ENCODE data around the gene GPC6. TPM values are rescaled to one million over a fixed set of nuclear protein-coding genes. Genes with fewer than 3 reads are reported as not detected.

GPC6 gene
- total RNA-seq, 1 donor from 2014 or later = not detected

- TF ChIP-seq CTCF (IDR thresholded peaks at IDR 0.05) = no peak
- ChIA-PET POLR2A (no interaction called here), CTCF (no interaction called here)
- Mint-ChIP-seq H3K36me3 (ENCODE audit: low read depth) (no peaks in the 10 kb centered on the region), H3K9me3 (peaks cover 8% of the 10 kb centered on the region), H3K4me3 (no peak overlapping the region), H3K4me1 (no peaks in the 10 kb centered on the region), H3K27me3 (no peaks in the 10 kb centered on the region), H3K27ac (no peak overlapping the region)
- ATAC-seq (ENCODE audit: low read depth) (no peak), DNase-seq (no peak)
- intact Hi-C loops (cut with micrococcal nuclease) = no loop called here
Observed at GRCh38 chr13:94093652-94094315, 867.2 kb downstream of the GPC6 start.

GRCh38 chr13:94109715-94110374, 883.2 kb downstream of the GPC6 start:
- H3K4me3 Mint-ChIP-seq = no peak overlapping the region
- peaks cover 2% of the 10 kb centered on the region for H3K9me3 Mint-ChIP-seq
- DNase-seq (no peak), ATAC-seq (ENCODE audit: low read depth) (no peak)
- no peak overlapping the region for H3K27ac Mint-ChIP-seq
- intact Hi-C loops (cut with micrococcal nuclease) = no loop called here
- H3K27me3 Mint-ChIP-seq = no peaks in the 10 kb centered on the region
- H3K36me3 Mint-ChIP-seq (ENCODE audit: low read depth) = no peaks in the 10 kb centered on the region
- H3K4me1 Mint-ChIP-seq = no peaks in the 10 kb centered on the region
- ChIA-PET CTCF (no interaction called here), POLR2A (no interaction called here)
- no peak for TF ChIP-seq CTCF (IDR thresholded peaks at IDR 0.05)

GRCh38 chr13:94112227-94112626, 885.6 kb downstream of the GPC6 start:
- H3K9me3 Mint-ChIP-seq = peaks cover 2% of the 10 kb centered on the region
- TF ChIP-seq CTCF (IDR thresholded peaks at IDR 0.05) = no peak
- H3K36me3 Mint-ChIP-seq (ENCODE audit: low read depth) = no peaks in the 10 kb centered on the region
- H3K27ac Mint-ChIP-seq = no peak overlapping the region
- POLR2A ChIA-PET = no interaction called here
- H3K4me3 Mint-ChIP-seq = no peak overlapping the region
- H3K27me3 Mint-ChIP-seq = no peaks in the 10 kb centered on the region
- DNase-seq (no peak), ATAC-seq (ENCODE audit: low read depth) (no peak)
- no peaks in the 10 kb centered on the region for H3K4me1 Mint-ChIP-seq
- intact Hi-C loops (cut with micrococcal nuclease) = no loop called here
- CTCF ChIA-PET = no interaction called here

GRCh38 chr13:94112731-94113130, 886.1 kb downstream of the GPC6 start:
- CTCF ChIA-PET = no interaction called here
- no peak for TF ChIP-seq CTCF (IDR thresholded peaks at IDR 0.05)
- H3K9me3 Mint-ChIP-seq = peaks cover 2% of the 10 kb centered on the region
- no peak overlapping the region for H3K27ac Mint-ChIP-seq
- no peaks in the 10 kb centered on the region for H3K36me3 Mint-ChIP-seq (ENCODE audit: low read depth)
- intact Hi-C loops (cut with micrococcal nuclease) = no loop called here
- POLR2A ChIA-PET = no interaction called here
- ATAC-seq (ENCODE audit: low read depth) (no peak), DNase-seq (no peak)
- no peak overlapping the region for H3K4me3 Mint-ChIP-seq
- no peaks in the 10 kb centered on the region for H3K4me1 Mint-ChIP-seq
- no peaks in the 10 kb centered on the region for H3K27me3 Mint-ChIP-seq

- intact Hi-C loops (cut with micrococcal nuclease) = no loop called here
- no peaks in the 10 kb centered on the region for H3K36me3 Mint-ChIP-seq (ENCODE audit: low read depth)
- peaks cover 2% of the 10 kb centered on the region for H3K9me3 Mint-ChIP-seq
- TF ChIP-seq CTCF (IDR thresholded peaks at IDR 0.05) = no peak
- H3K27ac Mint-ChIP-seq = no peak overlapping the region
- ATAC-seq (ENCODE audit: low read depth) = no peak
- CTCF ChIA-PET = no interaction called here
- DNase-seq = no peak
- H3K4me1 Mint-ChIP-seq = no peaks in the 10 kb centered on the region
- POLR2A ChIA-PET = no interaction called here
- H3K27me3 Mint-ChIP-seq = no peaks in the 10 kb centered on the region
- no peak overlapping the region for H3K4me3 Mint-ChIP-seq
Observed at GRCh38 chr13:94113245-94113644, 886.6 kb downstream of the GPC6 start.
